GM11168 (cell line): ENCODE data around the gene POU2AF2.

Experiments used
- in situ Hi-C: fragments of 300-500 bp; cut with MboI; formaldehyde crosslinking; loops from one replicate; pipeline ENCODE4 v1.12.0; 2022; ENCODE audit warnings: low sequenced_read_pairs; ENCODE audit not compliant: unreplicated experiment

POU2AF2 gene

GRCh38 chr11:111326824-111327223, 81.3 kb downstream of the POU2AF2 start:
- in situ Hi-C loops, result no loop called here

DNA sequence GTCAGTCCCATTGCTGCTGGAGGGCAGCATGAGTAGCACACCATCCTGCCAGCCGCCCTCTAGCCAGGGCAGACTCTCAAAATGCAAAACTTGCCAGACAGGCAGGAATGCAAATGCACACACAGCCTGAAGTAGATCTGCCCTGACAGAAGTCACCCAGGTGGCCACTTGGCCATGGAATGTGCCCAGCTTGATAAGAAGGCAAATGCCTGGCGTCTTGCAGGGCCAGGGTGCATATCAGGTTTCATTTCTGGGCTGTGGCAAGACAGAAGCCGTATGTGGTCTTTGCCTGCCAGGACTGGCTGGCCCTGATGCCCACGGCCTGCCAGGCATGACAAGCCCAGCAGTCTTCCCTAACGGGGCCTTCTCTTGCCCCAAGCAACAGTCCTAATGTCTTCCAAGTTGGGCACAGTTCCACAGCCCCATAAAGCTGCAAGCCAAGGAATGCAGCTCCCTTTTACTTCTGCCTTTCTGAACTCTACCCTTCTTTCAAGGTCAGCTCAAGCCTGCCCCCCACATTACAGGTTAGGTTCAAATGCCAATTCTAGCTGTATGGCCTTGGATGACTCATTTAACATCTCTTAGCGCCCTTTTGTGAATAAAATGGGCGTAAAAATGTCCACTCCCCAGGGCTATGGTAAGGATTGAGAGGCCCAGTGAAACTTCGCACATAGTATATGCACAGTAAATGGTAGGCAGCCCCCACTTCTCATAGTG, 82.5 kb downstream of the POU2AF2 start:
- in situ Hi-C loops, result no loop called here

GRCh38 chr11:111329306-111330204, 84.0 kb downstream of the POU2AF2 start:
- in situ Hi-C loops, result no loop called here

GRCh38 chr11:111330234-111330893, 84.8 kb downstream of the POU2AF2 start:
- in situ Hi-C loops, result no loop called here

- in situ Hi-C loops, result no loop called here
These were observed 86.4 kb downstream of the POU2AF2 start for GRCh38 chr11:111331711-111332479.

DNA sequence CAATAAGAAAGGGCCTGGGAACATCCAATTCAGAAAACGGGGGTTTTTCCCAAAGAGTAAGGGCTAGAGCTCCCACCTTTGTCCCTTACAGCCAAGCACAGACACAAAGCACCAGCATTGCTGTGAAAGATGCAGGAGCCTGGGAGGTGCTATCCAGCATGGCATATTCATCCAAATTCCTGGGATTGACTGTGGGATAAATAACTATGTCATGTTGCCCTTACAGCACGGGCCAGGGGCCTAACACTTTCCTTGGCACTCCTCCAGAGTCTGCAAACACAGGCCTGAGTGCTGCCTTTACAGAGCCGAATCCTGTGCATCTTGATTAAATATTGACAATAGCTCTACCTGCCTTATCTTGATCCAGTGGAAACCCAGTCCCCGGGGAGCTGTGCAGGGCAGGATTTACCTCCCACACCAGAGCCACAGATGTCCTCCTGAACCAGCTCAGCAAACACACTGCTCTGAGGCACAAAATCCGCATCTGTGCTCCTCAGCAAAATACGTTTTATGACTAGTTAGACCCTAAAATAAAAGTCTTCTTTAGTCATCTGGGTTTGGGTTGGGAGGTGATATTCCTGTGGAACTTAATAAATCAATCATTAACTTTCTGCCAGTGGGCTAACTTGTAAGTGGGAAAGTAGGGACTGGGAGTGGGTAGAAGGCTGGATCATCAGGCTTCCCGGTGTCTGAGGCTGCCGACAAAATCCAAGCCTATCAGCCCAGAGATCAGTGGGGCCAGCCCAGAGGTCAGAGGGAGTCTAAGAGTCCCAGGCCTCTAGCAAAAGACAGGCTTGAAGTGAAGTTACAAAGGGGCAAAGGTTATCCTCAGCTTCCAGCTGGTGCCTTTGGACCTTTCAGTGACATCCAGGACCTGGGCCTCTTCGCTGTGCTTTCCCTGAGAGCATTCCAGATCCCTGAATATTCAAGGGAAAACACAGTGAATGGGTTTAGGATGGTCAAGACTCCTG, 89.3 kb downstream of the POU2AF2 start:
- in situ Hi-C loops, result no loop called here

- in situ Hi-C loops, result no loop called here
These were observed 90.0 kb downstream of the POU2AF2 start for GRCh38 chr11:111335549-111335948.
